NB4 (cell line): ENCODE data around the gene NABP2.
"Not testable (repeated sequence)": the region's sequence is repeated elsewhere in the genome, so short reads cannot be mapped to it uniquely, and the experiment has no call there.

Experiments
- DNase-seq: peaks from one replicate; pipeline ENCODE4 v3.0.0; 2010; ENCODE audit warnings: low read depth
- H3K4me3 ChIP-seq: one replicate; pipeline ENCODE4 v1.5.1; 2011; ENCODE audit warnings: mild to moderate bottlenecking, low read depth, low read length, moderate library complexity
- MYC ChIP-seq: IDR thresholded peaks from 2 replicates; pipeline ENCODE4 v1.6.1; 2011; ENCODE audit warnings: low read depth, low read length
- POLR2A ChIP-seq: IDR thresholded peaks from 2 replicates; pipeline ENCODE4 v1.6.1; 2011; ENCODE audit warnings: mild to moderate bottlenecking; ENCODE audit not compliant: insufficient read length; ENCODE audit errors: extremely low read depth
- TF ChIP-seq, protein P1 (sequence below): IDR thresholded peaks from one replicate; pipeline ENCODE4 v1.5.1; 2012; ENCODE audit warnings: low read depth, low read length
- TF ChIP-seq, protein P2 (sequence below): IDR thresholded peaks from 2 replicates; pipeline ENCODE4 v1.6.1; 2011; ENCODE audit warnings: low read depth, low read length

Gene NABP2

DNA sequence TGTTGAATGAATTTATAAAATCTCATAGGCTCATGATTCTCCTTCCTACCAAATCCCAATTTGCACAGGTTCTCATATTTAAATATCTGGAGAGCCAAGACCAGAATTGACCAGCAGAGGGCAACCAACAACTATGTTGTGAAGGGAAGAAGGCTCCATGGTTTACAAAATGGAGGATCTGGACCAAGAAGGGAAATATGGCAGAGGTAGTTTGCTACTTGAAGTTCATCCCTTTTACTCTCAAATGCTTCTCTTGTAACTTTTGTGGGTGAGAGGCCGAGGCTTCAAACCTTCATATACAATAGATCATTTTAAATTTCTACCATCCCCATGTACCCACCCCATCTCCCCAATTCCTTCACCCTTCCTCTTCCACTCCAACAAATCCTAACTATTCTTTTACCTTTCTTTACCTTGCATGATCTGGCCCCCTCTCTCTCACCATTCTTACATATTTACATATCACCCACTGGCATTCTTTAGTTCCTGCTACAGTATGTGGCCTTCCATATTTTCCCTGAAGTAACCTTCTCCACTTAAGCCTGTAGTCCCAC is 31.0 kb upstream of the NABP2 start:
- TF ChIP-seq POLR2A = no peak
- TF ChIP-seq MYC = no peak
- TF ChIP-seq, protein P1, sequence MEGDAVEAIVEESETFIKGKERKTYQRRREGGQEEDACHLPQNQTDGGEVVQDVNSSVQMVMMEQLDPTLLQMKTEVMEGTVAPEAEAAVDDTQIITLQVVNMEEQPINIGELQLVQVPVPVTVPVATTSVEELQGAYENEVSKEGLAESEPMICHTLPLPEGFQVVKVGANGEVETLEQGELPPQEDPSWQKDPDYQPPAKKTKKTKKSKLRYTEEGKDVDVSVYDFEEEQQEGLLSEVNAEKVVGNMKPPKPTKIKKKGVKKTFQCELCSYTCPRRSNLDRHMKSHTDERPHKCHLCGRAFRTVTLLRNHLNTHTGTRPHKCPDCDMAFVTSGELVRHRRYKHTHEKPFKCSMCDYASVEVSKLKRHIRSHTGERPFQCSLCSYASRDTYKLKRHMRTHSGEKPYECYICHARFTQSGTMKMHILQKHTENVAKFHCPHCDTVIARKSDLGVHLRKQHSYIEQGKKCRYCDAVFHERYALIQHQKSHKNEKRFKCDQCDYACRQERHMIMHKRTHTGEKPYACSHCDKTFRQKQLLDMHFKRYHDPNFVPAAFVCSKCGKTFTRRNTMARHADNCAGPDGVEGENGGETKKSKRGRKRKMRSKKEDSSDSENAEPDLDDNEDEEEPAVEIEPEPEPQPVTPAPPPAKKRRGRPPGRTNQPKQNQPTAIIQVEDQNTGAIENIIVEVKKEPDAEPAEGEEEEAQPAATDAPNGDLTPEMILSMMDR = peak; percentile 84
- TF ChIP-seq, protein P2, sequence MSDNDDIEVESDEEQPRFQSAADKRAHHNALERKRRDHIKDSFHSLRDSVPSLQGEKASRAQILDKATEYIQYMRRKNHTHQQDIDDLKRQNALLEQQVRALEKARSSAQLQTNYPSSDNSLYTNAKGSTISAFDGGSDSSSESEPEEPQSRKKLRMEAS = no peak
- DNase-seq = peak; percentile 90
- no peak overlapping the region for H3K4me3 ChIP-seq

DNA sequence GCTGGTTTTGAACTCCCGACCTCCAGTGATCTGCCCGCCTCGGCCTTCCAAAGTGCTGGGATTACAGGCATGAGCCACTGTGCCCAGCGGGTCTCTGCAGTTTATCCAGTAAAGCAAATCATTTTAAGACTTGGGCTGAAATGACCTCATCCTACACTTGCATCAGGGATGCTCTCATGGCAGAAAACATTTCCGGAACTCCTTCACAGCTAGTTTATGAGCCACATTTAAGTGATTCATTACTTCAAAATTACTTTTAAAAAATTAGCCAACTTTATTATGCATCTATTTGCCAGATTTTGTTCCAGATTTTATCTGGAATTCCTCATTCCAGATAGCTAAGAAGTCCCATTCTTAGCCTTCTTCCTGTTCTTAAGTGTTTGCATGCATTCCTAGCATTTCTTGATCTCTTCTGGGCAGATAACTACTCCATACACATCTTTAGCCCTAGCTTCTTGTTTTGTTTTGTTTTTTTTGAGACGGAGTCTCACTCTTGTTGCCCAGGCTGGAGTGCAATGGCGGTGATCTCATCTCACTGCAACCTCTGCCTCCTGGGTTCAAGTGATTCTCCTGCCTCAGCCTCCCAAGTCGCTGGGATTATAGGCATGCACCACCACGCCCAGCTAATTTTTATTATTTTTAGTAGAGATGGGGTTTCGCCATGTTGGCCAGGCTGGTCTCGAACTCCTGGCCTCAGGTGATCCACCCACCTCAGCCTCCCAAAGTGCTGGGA is 27.2 kb upstream of the NABP2 start:
- not testable (repeated sequence) for DNase-seq, H3K4me3 ChIP-seq

DNA sequence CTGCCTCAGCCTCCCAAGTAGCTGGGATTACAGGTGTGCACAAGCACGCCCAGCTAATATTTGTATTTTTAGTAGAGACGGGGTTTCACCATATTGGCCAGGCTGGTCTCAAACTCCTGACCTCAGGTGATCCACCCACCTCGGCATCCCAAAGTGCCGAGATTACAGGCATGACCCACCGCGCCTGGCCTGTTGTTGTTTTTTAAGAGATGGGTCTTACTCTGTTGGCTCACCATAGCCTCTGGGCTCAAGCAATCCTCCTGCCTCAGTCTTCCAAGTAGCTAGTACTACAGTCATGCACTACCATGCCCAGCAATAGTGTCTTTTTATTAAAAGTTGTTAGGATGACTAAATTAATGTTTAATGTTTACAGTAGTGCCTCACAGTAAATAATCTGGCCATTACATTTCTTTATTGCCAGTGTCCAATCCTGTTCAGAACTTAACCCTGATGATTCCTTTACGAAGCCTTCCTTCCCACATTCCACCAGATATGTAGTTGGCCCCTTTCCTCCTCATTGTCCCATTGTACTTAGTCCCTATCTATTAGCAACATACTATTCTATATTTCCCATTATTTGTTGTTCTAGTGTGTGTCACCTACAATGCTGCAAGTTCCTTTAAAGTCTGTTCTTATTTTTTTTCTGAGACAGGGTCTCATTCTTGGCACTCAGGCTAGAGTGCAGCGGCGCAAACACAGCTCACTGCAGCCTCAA is 26.1 kb upstream of the NABP2 start:
- DNase-seq = no peak
- TF ChIP-seq MYC = no peak
- TF ChIP-seq, protein P1 = no peak
- TF ChIP-seq, protein P2 = no peak
- TF ChIP-seq POLR2A = no peak
- no peak overlapping the region for H3K4me3 ChIP-seq

DNA sequence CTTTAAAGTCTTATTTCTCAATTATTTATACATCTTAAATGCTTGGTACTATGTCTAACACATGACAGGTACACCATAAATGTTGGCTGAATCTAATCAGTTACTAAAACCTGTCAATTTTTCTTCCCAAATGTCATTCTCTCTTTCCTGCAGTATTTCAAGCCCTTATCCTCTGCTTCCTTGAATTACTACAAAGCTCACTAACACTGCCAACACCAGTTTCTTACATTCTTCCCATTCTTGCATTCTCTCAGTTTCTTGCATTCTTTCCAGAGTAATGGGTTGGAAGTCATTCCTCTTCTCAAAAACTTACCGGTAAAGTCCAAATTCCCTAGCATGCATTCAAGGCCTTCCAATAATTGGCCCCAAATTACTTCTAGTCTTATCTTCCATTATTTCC is 25.3 kb upstream of the NABP2 start:
- no peak for DNase-seq
- H3K4me3 ChIP-seq = no peak overlapping the region
- TF ChIP-seq MYC = no peak
- TF ChIP-seq, protein P2 = no peak
- TF ChIP-seq POLR2A = no peak
- TF ChIP-seq, protein P1 = no peak

DNA sequence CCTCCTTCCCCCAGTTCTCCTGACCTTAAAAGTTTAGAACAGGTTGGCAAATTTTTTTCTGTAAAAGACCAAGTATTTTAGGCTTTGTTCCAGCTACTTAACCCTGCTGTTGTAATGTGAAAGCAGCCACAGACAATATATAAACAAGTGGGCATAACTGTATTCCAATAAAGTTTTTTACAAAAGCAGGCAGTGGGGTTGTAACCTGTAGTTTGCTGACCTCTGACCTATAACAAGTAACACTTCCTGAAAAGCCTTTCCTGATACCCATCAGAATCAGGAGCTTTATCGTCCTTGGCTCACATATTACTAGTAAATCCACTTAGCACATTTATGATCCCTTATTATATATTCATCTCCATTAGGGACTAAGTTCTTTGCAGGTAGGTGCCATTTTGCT is 21.8 kb upstream of the NABP2 start:
- H3K4me3 ChIP-seq = no peak overlapping the region
- TF ChIP-seq MYC (no peak), POLR2A (no peak)
- TF ChIP-seq, protein P1 = no peak
- TF ChIP-seq, protein P2 = no peak
- peak; percentile 37 for DNase-seq

DNA sequence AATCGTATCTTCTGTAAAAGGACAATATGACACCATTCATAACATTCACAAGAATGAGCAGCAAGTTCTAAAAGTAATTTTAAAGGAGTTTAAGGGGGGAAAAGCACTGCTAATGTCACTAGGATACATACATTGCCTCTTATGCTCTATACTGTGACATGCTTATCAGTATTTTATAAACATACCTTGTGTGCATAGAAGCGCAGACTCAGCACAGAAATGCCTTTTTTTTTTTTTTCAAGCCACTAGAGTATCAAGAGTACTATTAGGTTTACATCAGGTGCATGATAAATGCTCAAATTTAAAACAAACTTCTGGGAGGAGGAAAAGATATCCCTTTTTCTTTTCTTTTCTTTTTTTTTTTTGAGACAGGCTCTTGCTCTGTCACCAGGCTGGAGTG is 21.3 kb upstream of the NABP2 start:
- TF ChIP-seq, protein P2 = no peak
- no peak for TF ChIP-seq MYC
- TF ChIP-seq, protein P1 = no peak
- no peak overlapping the region for H3K4me3 ChIP-seq
- DNase-seq = no peak
